HG02981 (cell line): Measurements from ENCODE around the gene SLC45A3.

Source experiments
- ATAC-seq: cut with Tn5 transposase; IDR thresholded peaks from one replicate; pipeline ENCODE4 v1.9.1; 2021; ENCODE audit warnings: mild to moderate bottlenecking, moderate library complexity; ENCODE audit not compliant: unreplicated experiment

SLC45A3 gene

GRCh38 chr1:205610901-205611466, 69.3 kb downstream of the SLC45A3 start:
- ATAC-seq, result no peak

GRCh38 chr1:205610036-205610435, 70.3 kb downstream of the SLC45A3 start:
- no peak for ATAC-seq
